Tibial artery (tissue), 4 donors: Measurements from ENCODE around the gene TSSK2.

Experiments
- DNase-seq, 2 donors: peaks; one replicate each; pipeline ENCODE4 v3.0.0-alpha.2; 2019
- H3K27ac ChIP-seq, 2 donors: fragments of 200-600 bp; sonication (generic) in 1 of 2; 1 replicate in 1 of 2; 2 replicates in 1 of 2; pipeline ENCODE4 v1.5.1; 2018 to 2019; ENCODE audit warnings: mild to moderate bottlenecking in 1 of 2
- H3K27me3 ChIP-seq, 2 donors: fragments of 200-600 bp; sonication (generic) in 1 of 2; one replicate each; pipeline versions ENCODE4 v1.5.1 to v1.6.0; 2016 to 2019
- H3K36me3 ChIP-seq, 3 donors: fragments of 200-600 bp; sonication (generic) in 2 of 3; one replicate each; pipeline ENCODE4 v1.5.1; 2016 to 2019; ENCODE audit warnings: mild to moderate bottlenecking in 2 of 3
- H3K4me1 ChIP-seq, 4 donors: fragments of 200-600 bp; sonication (generic) in 2 of 4; 1 replicate in 3 of 4; 2 replicates in 1 of 4; pipeline ENCODE4 v1.5.1; 2016 to 2019
- H3K4me3 ChIP-seq, 2 donors: fragments of 200-600 bp; sonication (generic) in 1 of 2; 1 replicate in 1 of 2; 2 replicates in 1 of 2; pipeline ENCODE4 v1.5.1; 2018 to 2019; ENCODE audit warnings: mild to moderate bottlenecking in 2 of 2
- H3K9me3 ChIP-seq, 3 donors: fragments of 200-600 bp; sonication (generic) in 1 of 3; one replicate each; pipeline ENCODE4 v1.5.1; 2016 to 2019
- intact Hi-C: fragments of 100-400 bp; cut with DNase I; formaldehyde crosslinking; loops from one replicate; pipeline ENCODE4 v1.15.0; 2023; ENCODE audit warnings: low total_unique reads
- TF ChIP-seq, protein P1 (sequence below), 2 experiments: fragments of 200-600 bp in 1 of 2; fragments of 450-650 bp in 1 of 2; IDR thresholded peaks; one replicate each; pipeline ENCODE4 v1.5.1; 2017 to 2019; ENCODE audit warnings: antibody characterized with exemption in 2 of 2, mild to moderate bottlenecking in 1 of 2, moderate library complexity in 1 of 2

The TSSK2 gene

GRCh38 chr22:19117111-19117512 is 14.0 kb upstream of the TSSK2 start:
- no peaks in the 10 kb centered on the region for H3K27me3 ChIP-seq
- H3K4me3 ChIP-seq, result no peak overlapping the region
- intact Hi-C loops, result no loop called here
- H3K9me3 ChIP-seq, result no peaks in the 10 kb centered on the region
- peaks cover 0 to 7% (median 0%) of the 10 kb centered on the region in 3 donors for H3K36me3 ChIP-seq
- H3K4me1 ChIP-seq, result peaks cover 0 to 77% (median 57%) of the 10 kb centered on the region in 4 donors
- no peak overlapping the region for H3K27ac ChIP-seq
- DNase-seq, result no peak
- TF ChIP-seq, protein P1, sequence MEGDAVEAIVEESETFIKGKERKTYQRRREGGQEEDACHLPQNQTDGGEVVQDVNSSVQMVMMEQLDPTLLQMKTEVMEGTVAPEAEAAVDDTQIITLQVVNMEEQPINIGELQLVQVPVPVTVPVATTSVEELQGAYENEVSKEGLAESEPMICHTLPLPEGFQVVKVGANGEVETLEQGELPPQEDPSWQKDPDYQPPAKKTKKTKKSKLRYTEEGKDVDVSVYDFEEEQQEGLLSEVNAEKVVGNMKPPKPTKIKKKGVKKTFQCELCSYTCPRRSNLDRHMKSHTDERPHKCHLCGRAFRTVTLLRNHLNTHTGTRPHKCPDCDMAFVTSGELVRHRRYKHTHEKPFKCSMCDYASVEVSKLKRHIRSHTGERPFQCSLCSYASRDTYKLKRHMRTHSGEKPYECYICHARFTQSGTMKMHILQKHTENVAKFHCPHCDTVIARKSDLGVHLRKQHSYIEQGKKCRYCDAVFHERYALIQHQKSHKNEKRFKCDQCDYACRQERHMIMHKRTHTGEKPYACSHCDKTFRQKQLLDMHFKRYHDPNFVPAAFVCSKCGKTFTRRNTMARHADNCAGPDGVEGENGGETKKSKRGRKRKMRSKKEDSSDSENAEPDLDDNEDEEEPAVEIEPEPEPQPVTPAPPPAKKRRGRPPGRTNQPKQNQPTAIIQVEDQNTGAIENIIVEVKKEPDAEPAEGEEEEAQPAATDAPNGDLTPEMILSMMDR (IDR thresholded peaks at IDR 0.05), result no peak

GRCh38 chr22:19118329-19118880 is 12.7 kb upstream of the TSSK2 start:
- TF ChIP-seq, protein P1 (IDR thresholded peaks at IDR 0.05), result no peak
- H3K27me3 ChIP-seq, result no peaks in the 10 kb centered on the region
- no peaks in the 10 kb centered on the region for H3K9me3 ChIP-seq
- intact Hi-C loops, result no loop called here
- no peak overlapping the region for H3K27ac ChIP-seq
- H3K4me3 ChIP-seq, result no peak overlapping the region
- DNase-seq, result no peak
- H3K4me1 ChIP-seq, result peaks cover 0 to 82% (median 60%) of the 10 kb centered on the region in 4 donors
- H3K36me3 ChIP-seq, result peaks cover 0 to 7% (median 0%) of the 10 kb centered on the region in 3 donors

DNA sequence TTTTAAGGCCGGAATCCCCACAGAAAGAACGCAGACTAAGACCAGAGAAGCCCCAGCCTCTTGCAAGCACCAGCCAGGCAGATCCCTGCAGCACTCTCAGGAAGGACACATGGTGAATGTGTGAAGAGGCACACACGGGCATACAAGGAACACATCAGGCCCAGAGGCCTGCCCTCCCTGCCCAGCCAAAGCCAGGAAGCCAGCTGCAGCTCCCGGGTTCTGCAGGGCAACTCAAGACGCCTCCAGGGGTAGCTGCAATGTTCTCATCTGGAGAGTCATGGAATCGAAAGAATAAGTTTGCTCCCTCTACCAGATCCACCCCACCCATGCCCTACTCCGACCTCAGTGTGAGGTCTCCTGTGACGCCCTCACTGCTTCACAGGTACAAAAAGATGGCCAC is 11.2 kb upstream of the TSSK2 start:
- Histone ChIP-seq H3K27ac (no peak overlapping the region), H3K9me3 (no peaks in the 10 kb centered on the region), H3K4me1 (peaks cover 0 to 78% (median 55%) of the 10 kb centered on the region in 4 donors), H3K36me3 (peaks cover 0 to 7% (median 0%) of the 10 kb centered on the region in 3 donors), H3K4me3 (peak overlapping the region in 1 of 2 donors; percentile 96), H3K27me3 (no peaks in the 10 kb centered on the region)
- DNase-seq, result no peak
- TF ChIP-seq, protein P1 (IDR thresholded peaks at IDR 0.05), result no peak
- intact Hi-C loops, result no loop called here

GRCh38 chr22:19120829-19121630 is 10.1 kb upstream of the TSSK2 start:
- Histone ChIP-seq H3K36me3 (no peaks in the 10 kb centered on the region), H3K4me3 (peak overlapping the region; percentile 84 to 96), H3K9me3 (no peaks in the 10 kb centered on the region), H3K4me1 (peaks cover 0 to 67% (median 49%) of the 10 kb centered on the region in 4 donors), H3K27ac (peak overlapping the region; percentile 89 to 96), H3K27me3 (no peaks in the 10 kb centered on the region)
- no peak for DNase-seq
- intact Hi-C loops, result no loop called here
- TF ChIP-seq, protein P1 (IDR thresholded peaks at IDR 0.05), result no peak

DNA sequence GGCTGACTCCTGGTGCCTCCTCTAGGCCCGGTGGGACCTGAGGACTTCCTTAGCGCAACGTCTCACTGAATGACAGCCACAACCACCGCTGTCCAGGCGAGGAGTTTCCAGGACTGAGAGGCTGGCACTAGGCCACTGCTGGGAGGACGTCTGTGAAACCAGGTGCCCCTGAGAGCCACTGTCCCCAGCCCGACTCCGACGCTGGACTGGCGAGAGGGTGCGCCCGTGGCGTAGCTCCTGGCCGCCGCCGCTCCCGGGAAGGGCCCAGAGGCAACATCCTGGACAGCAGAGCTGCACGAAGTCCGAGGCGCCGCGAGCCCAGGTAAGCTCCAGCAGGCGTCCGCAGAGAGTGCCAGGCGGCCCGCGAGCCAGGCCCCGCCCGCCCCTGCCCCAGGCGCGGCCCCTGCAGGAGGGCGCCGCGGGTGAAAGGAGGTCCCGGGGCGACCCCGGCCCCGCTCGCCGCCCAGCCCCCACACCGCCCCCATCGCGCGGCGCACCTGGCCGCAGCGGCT is 9.4 kb upstream of the TSSK2 start:
- no peaks in the 10 kb centered on the region for H3K36me3 ChIP-seq
- peak overlapping the region; percentile 84 to 96 for H3K4me3 ChIP-seq
- H3K4me1 ChIP-seq, result peaks cover 0 to 61% (median 43%) of the 10 kb centered on the region in 4 donors
- H3K9me3 ChIP-seq, result no peaks in the 10 kb centered on the region
- H3K27ac ChIP-seq, result peak overlapping the region; percentile 89 to 96
- peak; percentile 46 to 80 for DNase-seq
- TF ChIP-seq, protein P1 (IDR thresholded peaks at IDR 0.05), result no peak
- intact Hi-C loops, result no loop called here
- no peaks in the 10 kb centered on the region for H3K27me3 ChIP-seq
